H1 (cell line): ENCODE data around the gene PXDN.

Experiments used
- EP300 ChIP-seq, 2 experiments: IDR thresholded peaks; 1 replicate in 1 of 2; 2 replicates in 1 of 2; pipeline ENCODE4 v1.6.1; 2011 to 2012; ENCODE audit warnings: low read depth in 2 of 2, low read length in 2 of 2, mild to moderate bottlenecking in 2 of 2, borderline replicate concordance in 1 of 2, inconsistent platforms in 1 of 2, moderate library complexity in 1 of 2
- KDM1A ChIP-seq: fragments of 200-600, 300-600 bp; sonication (generic); IDR thresholded peaks from 2 replicates; pipeline ENCODE4 v1.7.1; 2016; ENCODE audit warnings: mild to moderate bottlenecking, low read length, borderline replicate concordance
- MAX ChIP-seq: IDR thresholded peaks from 2 replicates; pipeline ENCODE4 v1.6.1; 2012; ENCODE audit warnings: inconsistent platforms
- POLR2A ChIP-seq, 2 experiments: IDR thresholded peaks; 1 replicate in 1 of 2; 2 replicates in 1 of 2; pipeline ENCODE4 v1.6.1; 2011; ENCODE audit warnings: low read depth in 2 of 2, low read length in 2 of 2, mild to moderate bottlenecking in 2 of 2; ENCODE audit errors: control extremely low read depth in 1 of 2
- RAD21 ChIP-seq, 2 experiments: IDR thresholded peaks in 1 of 2; conservative IDR thresholded peaks in 1 of 2; 2 replicates each; pipeline ENCODE4 v1.6.1; 2011; ENCODE audit warnings: low read depth in 2 of 2, low read length in 2 of 2, improper control_type of control experiment in 1 of 2, inconsistent platforms in 1 of 2, mild to moderate bottlenecking in 1 of 2, moderate library complexity in 1 of 2
- RFX5 ChIP-seq: IDR thresholded peaks from 2 replicates; pipeline ENCODE4 v1.6.1; 2011; ENCODE audit warnings: low read depth, low read length, improper control_type of control experiment, borderline replicate concordance
- RXRA ChIP-seq: IDR thresholded peaks from 2 replicates; pipeline ENCODE4 v1.6.1; 2011; ENCODE audit warnings: low read depth, mild to moderate bottlenecking, low read length, moderate library complexity; ENCODE audit not compliant: insufficient read depth
- TAF1 ChIP-seq: IDR thresholded peaks from 2 replicates; pipeline ENCODE4 v1.6.1; 2011; ENCODE audit warnings: mild to moderate bottlenecking, low read depth, low read length
- TF ChIP-seq, protein P1 (sequence below), 3 experiments: IDR thresholded peaks; 1 replicate in 2 of 3; 2 replicates in 1 of 3; pipeline versions ENCODE4 v1.5.1 to v1.6.1; 2011; ENCODE audit warnings: low read length in 3 of 3, mild to moderate bottlenecking in 3 of 3, inconsistent platforms in 2 of 3, low read depth in 1 of 3, moderate library complexity in 1 of 3; ENCODE audit not compliant: insufficient read depth in 1 of 3; ENCODE audit errors: control extremely low read depth in 1 of 3

GRCh38 chr2:1595274-1595673, 149.0 kb downstream of the PXDN start:
- TF ChIP-seq TAF1: no peak
- TF ChIP-seq KDM1A: no peak
- TF ChIP-seq EP300 (IDR thresholded peaks at IDR 0.05; ENCODE audit: borderline replicate concordance in 1 of 2, low read depth in 2 of 2, low read length in 2 of 2): no peak
- no peak for TF ChIP-seq RFX5
- TF ChIP-seq POLR2A (IDR thresholded peaks at IDR 0.05; ENCODE audit: control extremely low read depth in 1 of 2, low read depth in 2 of 2, low read length in 2 of 2): no peak
- TF ChIP-seq, protein P1, sequence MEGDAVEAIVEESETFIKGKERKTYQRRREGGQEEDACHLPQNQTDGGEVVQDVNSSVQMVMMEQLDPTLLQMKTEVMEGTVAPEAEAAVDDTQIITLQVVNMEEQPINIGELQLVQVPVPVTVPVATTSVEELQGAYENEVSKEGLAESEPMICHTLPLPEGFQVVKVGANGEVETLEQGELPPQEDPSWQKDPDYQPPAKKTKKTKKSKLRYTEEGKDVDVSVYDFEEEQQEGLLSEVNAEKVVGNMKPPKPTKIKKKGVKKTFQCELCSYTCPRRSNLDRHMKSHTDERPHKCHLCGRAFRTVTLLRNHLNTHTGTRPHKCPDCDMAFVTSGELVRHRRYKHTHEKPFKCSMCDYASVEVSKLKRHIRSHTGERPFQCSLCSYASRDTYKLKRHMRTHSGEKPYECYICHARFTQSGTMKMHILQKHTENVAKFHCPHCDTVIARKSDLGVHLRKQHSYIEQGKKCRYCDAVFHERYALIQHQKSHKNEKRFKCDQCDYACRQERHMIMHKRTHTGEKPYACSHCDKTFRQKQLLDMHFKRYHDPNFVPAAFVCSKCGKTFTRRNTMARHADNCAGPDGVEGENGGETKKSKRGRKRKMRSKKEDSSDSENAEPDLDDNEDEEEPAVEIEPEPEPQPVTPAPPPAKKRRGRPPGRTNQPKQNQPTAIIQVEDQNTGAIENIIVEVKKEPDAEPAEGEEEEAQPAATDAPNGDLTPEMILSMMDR (IDR thresholded peaks at IDR 0.05; ENCODE audit: control extremely low read depth in 1 of 3, insufficient read depth in 1 of 3, low read depth in 1 of 3, low read length in 3 of 3): no peak
- no peak for TF ChIP-seq RXRA
- TF ChIP-seq RAD21 (IDR thresholded peaks at IDR 0.05 in 1 of 2, conservative IDR thresholded peaks at IDR 0.05 in 1 of 2; ENCODE audit: low read depth in 2 of 2, low read length in 2 of 2): no peak
- no peak for TF ChIP-seq MAX
